ENCODE measurements around the gene MEX3B. TPM values are rescaled to one million over a fixed set of nuclear protein-coding genes. Genes with fewer than 3 reads are reported as not detected.
"Not testable (repeated sequence)": the region's sequence is repeated elsewhere in the genome, so short reads cannot be mapped to it uniquely, and the experiment has no call there.

MEX3B gene
- total RNA-seq, 4 donors from 2014 or later = 1.2 to 4.4 (median 2.2) TPM

DNA sequence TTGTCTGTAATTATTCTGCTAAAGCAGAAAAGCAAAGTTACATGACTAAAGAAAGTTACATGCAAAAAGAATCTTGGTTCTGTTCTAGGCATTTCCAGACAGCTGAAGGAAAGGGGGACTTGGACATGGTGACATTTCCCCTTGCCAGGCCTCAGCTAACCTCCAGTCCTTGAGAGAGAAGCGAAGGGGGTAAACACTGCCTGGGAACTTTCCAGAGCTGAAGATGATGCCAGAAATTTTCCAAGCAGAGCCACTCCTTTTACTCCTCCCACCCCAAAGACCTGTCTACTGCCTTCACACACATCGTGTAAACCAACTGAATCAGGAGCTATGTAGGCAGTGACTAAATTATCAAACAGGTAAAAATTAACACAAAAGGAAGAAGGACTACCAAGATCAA lies 5.4 kb downstream of the MEX3B start:
- H3K27ac ChIP-seq = no peak overlapping the region
- TF ChIP-seq EP300 (IDR thresholded peaks at IDR 0.05) (no peak), POLR2A (IDR thresholded peaks at IDR 0.05) (no peak), POLR2AphosphoS5 (IDR thresholded peaks at IDR 0.05) (no peak)
- TF ChIP-seq, protein P1, sequence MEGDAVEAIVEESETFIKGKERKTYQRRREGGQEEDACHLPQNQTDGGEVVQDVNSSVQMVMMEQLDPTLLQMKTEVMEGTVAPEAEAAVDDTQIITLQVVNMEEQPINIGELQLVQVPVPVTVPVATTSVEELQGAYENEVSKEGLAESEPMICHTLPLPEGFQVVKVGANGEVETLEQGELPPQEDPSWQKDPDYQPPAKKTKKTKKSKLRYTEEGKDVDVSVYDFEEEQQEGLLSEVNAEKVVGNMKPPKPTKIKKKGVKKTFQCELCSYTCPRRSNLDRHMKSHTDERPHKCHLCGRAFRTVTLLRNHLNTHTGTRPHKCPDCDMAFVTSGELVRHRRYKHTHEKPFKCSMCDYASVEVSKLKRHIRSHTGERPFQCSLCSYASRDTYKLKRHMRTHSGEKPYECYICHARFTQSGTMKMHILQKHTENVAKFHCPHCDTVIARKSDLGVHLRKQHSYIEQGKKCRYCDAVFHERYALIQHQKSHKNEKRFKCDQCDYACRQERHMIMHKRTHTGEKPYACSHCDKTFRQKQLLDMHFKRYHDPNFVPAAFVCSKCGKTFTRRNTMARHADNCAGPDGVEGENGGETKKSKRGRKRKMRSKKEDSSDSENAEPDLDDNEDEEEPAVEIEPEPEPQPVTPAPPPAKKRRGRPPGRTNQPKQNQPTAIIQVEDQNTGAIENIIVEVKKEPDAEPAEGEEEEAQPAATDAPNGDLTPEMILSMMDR (IDR thresholded peaks at IDR 0.05) = no peak
- no peak for ATAC-seq
- no peaks in the 10 kb centered on the region for H3K27me3 ChIP-seq
- no peaks in the 10 kb centered on the region for H3K9me3 ChIP-seq
- H3K36me3 ChIP-seq = peaks cover 0 to 9% of the 10 kb centered on the region in 2 donors
- H3K4me3 ChIP-seq = no peak overlapping the region
- peaks cover 0 to 38% (median 5%) of the 10 kb centered on the region in 3 donors for H3K4me1 ChIP-seq
- WGBS, 2 donors (ENCODE audit: low coverage in 1 of 2) = 13 to 31% methylated on average over 1 to 2 of the region's 2 CpGs

DNA sequence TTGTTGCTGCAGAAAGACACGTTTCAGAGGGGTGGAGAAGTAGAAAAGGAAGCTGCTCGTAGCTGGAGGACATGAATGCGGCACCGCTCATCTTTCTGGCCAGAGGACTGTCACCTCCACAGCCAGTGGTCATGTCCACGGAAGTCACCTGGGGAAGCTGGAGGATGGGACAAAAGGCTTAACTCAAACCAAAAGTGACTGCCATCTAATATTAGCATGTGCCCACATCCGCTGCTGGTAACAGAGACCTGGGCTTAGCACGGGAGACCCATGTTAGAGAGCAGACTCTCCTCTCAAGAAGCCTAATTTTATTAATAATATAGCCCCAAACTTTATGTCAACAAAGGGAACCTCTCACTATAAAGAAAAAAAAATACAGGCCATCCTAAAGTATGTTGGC lies 5.9 kb downstream of the MEX3B start:
- Histone ChIP-seq H3K4me1 (peaks cover 0 to 33% (median 5%) of the 10 kb centered on the region in 3 donors), H3K4me3 (no peak overlapping the region), H3K27me3 (no peaks in the 10 kb centered on the region), H3K36me3 (peaks cover 0 to 9% of the 10 kb centered on the region in 2 donors), H3K9me3 (no peaks in the 10 kb centered on the region), H3K27ac (no peak overlapping the region)
- no peak for ATAC-seq
- TF ChIP-seq POLR2AphosphoS5 (IDR thresholded peaks at IDR 0.05) (no peak), EP300 (IDR thresholded peaks at IDR 0.05) (no peak), POLR2A (IDR thresholded peaks at IDR 0.05) (no peak)
- TF ChIP-seq, protein P1 (IDR thresholded peaks at IDR 0.05) = no peak
- WGBS, 2 donors (ENCODE audit: low coverage in 1 of 2) = 93 to 100% methylated on average over 4 to 7 of the region's 7 CpGs

DNA sequence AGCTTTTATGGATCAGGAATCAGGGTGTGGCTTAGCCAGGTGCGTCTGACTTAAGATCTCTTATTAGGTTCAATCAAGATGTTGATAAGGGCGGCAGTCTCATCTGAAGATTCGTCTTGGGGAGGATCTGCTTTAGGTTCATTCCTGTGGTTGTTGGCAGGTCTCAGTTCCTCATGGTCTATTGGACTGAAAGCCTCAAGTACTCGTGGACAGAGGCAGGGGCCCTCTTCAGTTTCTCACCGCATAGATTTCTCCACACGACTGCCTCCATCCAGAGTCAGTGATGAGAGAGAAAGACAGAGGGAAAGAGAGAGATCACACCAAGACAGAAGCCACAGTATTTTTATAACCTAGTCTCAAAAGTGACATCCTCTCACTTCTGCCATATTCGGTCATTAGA lies 9.4 kb downstream of the MEX3B start:
- Histone ChIP-seq H3K27ac (no peak overlapping the region), H3K9me3 (no peaks in the 10 kb centered on the region), H3K4me1 (peaks cover 0 to 12% (median 0%) of the 10 kb centered on the region in 3 donors), H3K27me3 (no peaks in the 10 kb centered on the region), H3K36me3 (no peaks in the 10 kb centered on the region), H3K4me3 (no peak overlapping the region)
- TF ChIP-seq POLR2A (IDR thresholded peaks at IDR 0.05) (no peak), POLR2AphosphoS5 (IDR thresholded peaks at IDR 0.05) (no peak), EP300 (IDR thresholded peaks at IDR 0.05) (no peak)
- TF ChIP-seq, protein P1 (IDR thresholded peaks at IDR 0.05) = no peak
- ATAC-seq = no peak
- whole genome bisulfite sequencing, 2 donors (ENCODE audit: low coverage in 1 of 2) = 89 to 98% methylated on average over 3 to 7 of the region's 7 CpGs

DNA sequence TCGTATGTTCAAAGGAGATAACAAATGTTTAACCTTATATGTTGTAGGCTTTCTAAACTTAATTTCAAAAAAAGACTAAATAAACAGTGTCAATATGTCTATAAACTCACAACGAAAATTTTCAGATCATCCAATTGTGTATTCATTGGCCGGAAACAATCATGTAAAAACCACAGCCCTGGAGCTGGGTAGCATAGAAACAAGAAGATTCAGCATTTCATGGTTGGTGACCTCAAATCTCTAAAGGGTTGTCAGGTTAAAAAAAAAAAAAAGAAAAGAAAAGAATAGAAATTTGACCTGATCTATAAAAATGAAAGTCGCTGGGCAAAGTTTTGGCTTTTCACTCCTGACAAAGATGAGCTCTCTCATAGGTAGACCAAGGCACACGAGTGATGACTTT lies 13.9 kb downstream of the MEX3B start:
- H3K27ac ChIP-seq = no peak overlapping the region
- H3K27me3 ChIP-seq = no peaks in the 10 kb centered on the region
- no peaks in the 10 kb centered on the region for H3K36me3 ChIP-seq
- TF ChIP-seq POLR2AphosphoS5 (IDR thresholded peaks at IDR 0.05) (no peak), POLR2A (IDR thresholded peaks at IDR 0.05) (no peak), EP300 (IDR thresholded peaks at IDR 0.05) (no peak)
- TF ChIP-seq, protein P1 (IDR thresholded peaks at IDR 0.05) = no peak
- WGBS, 2 donors (ENCODE audit: low coverage in 1 of 2) = 59 to 81% methylated on average over 3 to 5 of the region's 5 CpGs
- no peaks in the 10 kb centered on the region for H3K9me3 ChIP-seq
- no peak overlapping the region for H3K4me3 ChIP-seq
- no peak for ATAC-seq
- no peaks in the 10 kb centered on the region for H3K4me1 ChIP-seq

DNA sequence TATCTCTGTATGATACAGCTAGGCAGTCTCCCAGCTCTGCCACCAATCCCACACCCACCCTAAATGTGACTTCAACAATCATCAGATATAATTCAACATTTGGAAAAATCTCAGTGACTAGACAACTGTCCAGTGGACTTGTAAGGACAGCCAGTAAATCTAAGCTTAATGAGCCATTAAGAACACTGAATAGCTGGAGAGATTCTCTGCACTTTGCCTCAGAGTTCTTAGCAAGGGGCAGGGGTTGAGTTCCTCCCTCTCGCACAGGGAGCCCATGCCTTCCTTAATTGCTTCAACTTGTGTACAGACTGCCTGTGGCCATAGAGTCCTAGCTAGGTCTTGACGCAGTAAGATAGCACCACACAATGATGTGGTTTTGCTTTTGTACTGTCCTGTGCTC lies 15.6 kb downstream of the MEX3B start:
- WGBS, 2 donors (ENCODE audit: low coverage in 1 of 2) = 80 to 88% methylated on average over 1 to 2 of the region's 2 CpGs
- ATAC-seq = no peak
- Histone ChIP-seq H3K27me3 (no peaks in the 10 kb centered on the region), H3K36me3 (no peaks in the 10 kb centered on the region), H3K27ac (no peak overlapping the region), H3K4me1 (no peaks in the 10 kb centered on the region), H3K4me3 (no peak overlapping the region), H3K9me3 (no peaks in the 10 kb centered on the region)
- no peak for TF ChIP-seq EP300 (IDR thresholded peaks at IDR 0.05)
- TF ChIP-seq POLR2AphosphoS5 (IDR thresholded peaks at IDR 0.05) = no peak
- TF ChIP-seq POLR2A (IDR thresholded peaks at IDR 0.05) = no peak
- TF ChIP-seq, protein P1 (IDR thresholded peaks at IDR 0.05) = no peak

DNA sequence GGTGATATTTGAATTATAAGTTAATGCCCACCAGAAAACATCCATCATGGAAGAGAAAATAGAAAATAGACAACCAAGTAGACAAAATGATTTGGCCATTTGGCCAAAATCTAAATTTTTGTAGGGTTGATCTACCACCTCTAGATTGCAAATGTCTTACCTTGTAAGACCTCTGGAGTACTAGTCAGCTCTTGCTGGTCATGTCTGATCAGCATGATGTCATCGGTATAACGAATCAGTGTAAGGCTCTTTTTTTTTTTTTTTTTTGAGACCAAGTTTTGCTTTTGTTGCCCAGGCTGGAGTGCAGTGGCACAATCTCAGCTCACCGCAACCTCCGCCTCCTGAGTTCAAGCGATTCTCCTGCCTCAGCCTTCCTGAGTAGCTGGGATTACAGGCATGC lies 17.7 kb downstream of the MEX3B start:
- H3K27me3 ChIP-seq, H3K9me3 ChIP-seq, H3K27ac ChIP-seq, H3K4me1 ChIP-seq, H3K4me3 ChIP-seq, H3K36me3 ChIP-seq, ATAC-seq: not testable (repeated sequence)
- 71 to 94% methylated on average over 3 to 4 of the region's 5 CpGs for WGBS, 2 donors (ENCODE audit: low coverage in 1 of 2)

All from gastroesophageal sphincter (tissue), 4 donors.